Neural cell (in vitro differentiated cells): ENCODE measurements around the gene GLT8D2.

Experiments used
- CTCF ChIP-seq: fragments of 450-650 bp; IDR thresholded peaks from 2 replicates; pipeline ENCODE4 v1.5.1; 2014; ENCODE audit warnings: antibody characterized with exemption, mild to moderate bottlenecking, moderate library complexity; ENCODE audit not compliant: poor library complexity, severe bottlenecking
- EP300 ChIP-seq: fragments of 450-650 bp; conservative IDR thresholded peaks from 2 replicates; pipeline ENCODE4 v1.6.1; 2014; ENCODE audit warnings: antibody characterized with exemption, mild to moderate bottlenecking, moderate library complexity; ENCODE audit not compliant: poor library complexity, severe bottlenecking
- EZH2 ChIP-seq: fragments of 200-600, 300-800 bp; shearing (Covaris generic), sonication (generic); IDR thresholded peaks from 2 replicates; pipeline ENCODE4 v1.6.1; 2014; ENCODE audit warnings: antibody characterized with exemption, low read length, borderline replicate concordance, mild to moderate bottlenecking; ENCODE audit not compliant: insufficient read depth, poor library complexity, severe bottlenecking
- RAD21 ChIP-seq: fragments of 450-650 bp; conservative IDR thresholded peaks from 2 replicates; pipeline ENCODE4 v1.6.1; 2014; ENCODE audit warnings: antibody characterized with exemption, mild to moderate bottlenecking, moderate library complexity

GRCh38 chr12:104050436-104050835, 449 bp upstream of the GLT8D2 start:
- TF ChIP-seq EP300 (no peak), CTCF (no peak), RAD21 (no peak), EZH2 (no peak)
